Raji (cell line): Measurements from ENCODE around the gene CFAP221.

Source experiments
- POLR2A ChIP-seq: IDR thresholded peaks from 2 replicates; pipeline ENCODE4 v1.6.1; 2011; ENCODE audit warnings: low read depth, low read length, control low read depth; ENCODE audit not compliant: insufficient read depth

Gene CFAP221

DNA sequence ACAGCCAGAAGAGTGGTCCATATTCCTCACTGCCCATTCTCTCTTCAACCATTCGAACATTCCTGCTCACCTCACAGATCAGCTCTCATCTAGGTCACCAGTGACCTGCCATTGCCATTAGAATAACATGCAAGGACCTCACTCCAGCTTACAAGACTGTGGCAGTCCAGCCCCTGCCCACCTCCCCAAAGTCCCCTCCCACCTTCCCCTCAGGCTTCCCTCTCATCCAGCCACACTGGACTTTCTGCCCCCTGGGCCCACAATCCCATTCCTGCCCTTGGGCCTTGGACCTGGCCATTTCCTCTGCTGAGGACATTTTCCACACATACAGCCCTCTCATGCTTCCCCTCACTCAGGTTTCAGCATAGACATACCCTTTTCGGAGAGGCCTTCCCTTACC, 129.5 kb downstream of the CFAP221 start:
- TF ChIP-seq POLR2A = no peak

DNA sequence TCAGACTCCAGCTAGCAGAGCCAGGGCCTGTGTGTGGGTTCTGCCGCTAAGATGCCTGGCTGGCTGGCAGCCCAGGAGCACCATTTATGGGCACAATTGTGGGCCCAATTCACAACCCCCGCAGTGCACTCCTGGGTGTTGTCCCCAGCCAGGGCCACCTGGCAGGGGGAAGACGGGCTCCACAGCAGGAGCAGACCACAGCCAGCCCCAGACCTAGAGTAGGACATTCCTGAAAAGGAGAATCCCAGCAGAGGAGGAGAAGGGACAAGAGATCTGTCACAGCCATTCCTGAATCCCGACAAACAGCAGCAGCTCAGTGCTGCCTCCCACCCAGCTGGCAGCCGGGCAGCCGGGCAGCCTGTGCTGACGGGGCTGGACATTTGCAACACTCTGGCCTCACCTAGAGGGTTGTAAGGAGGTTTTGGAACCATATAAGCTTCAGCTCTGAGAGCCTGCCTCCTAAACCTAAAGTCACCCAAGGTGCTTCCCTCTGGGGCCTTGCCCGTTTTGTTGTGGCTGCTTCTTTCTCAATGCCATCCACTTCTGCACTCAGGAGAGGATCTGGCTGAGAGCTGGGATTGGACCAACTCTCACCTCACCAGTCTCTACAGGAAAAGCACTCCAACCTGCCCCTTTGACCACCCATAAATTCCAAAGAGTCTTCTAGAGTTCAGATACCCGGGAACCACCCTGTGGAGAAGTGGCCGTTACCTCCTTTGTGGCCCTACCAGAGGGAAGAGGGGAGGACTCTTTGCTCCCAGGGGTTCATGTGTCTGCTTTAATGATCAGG, 130.7 kb downstream of the CFAP221 start:
- TF ChIP-seq POLR2A = no peak

DNA sequence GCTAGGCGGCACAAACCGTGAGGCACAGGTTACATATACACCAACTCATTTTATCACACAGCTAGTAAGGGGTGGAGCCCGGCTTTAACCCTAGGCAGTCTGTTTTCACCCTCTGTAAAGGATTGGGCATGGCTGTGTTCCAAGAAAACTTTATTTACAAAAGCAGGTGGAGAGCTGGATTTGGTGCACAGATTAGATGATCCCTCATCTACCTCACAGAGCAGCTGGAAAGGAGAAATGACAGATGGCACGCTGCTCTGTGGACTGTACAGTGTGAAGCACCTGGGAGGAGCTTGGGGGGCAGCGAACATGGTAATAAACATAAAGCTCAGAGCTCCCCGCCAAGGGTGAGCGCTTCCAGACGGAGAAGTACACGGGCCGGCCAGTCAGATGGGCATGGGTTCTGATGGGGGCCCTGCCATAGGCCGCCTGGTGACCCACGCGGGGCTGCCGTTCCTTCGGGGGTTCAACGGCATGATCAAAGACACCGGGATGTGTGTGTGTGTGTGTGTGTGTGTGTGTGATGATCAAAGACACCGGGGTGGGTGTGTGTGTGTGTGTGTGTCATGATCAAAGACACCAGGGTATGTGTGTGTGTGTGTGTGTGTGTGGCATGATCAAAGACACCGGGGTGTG, 133.9 kb downstream of the CFAP221 start:
- TF ChIP-seq POLR2A = no peak

DNA sequence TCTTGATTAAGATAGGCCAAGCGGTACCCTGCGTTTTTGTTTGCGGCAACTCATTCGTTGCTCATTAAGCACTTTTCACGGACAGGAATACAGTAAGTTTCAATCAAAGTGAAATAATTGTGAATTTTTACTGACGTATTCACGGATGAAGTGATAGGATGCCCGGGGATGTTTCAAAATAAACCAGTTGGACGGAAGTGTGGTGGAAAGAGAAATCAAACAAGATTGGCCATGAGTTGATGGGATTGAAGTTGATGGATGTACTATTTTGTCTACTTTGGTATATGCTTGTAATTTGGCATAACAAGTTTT, 135.2 kb downstream of the CFAP221 start:
- TF ChIP-seq POLR2A = no peak

DNA sequence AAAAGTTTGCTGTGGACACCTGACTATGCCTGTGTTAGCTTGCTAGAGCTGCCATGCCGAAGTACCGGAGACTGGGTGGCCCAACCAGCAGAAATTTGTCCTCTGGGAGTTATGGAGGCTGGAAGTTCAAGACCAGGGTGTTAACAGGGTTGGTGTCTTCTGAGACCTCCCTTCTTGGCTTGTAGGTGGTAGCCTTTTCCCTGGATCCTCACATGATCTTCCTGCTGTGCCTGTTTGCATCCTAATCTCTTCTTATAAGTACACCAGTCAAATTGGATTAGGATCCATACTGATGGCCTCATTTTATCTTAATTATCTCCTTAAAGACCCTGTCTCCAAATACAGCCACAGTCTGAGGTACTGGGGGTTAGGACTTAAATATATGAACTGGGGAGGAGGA, 135.6 kb downstream of the CFAP221 start:
- no peak for TF ChIP-seq POLR2A

DNA sequence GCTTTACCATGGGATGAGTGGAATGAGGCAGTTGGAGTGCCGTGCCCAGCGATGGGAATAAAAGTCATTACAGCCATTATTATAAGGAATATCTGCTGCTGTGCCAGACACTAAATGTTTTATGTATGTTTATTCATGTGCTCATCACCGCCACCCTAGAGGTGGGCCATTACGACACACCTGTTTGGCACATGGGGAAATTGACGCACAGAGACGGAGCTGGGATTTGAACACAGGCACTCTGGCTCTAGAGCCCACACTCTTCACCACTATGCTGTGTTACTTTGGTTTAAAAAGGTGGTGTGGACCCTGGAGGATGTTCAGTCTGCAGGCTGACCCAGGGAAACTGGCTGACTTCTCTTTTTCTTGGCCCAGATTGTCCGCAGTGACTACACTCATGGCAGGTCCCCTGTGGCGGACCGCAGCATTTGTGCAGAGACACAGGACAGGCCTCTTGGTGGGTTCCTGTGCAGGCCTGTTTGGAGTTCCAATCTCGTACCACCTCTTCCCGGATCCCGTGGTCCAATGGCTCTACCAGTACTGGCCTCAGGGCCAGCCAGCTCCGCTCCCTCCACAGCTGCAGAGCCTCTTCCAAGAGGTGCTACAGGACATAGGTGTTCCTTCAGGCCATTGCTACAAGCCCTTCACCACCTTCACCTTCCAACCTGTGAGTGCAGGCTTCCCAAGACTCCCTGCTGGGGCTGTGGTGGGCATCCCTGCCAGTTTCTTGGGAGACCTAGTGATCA, 136.4 kb downstream of the CFAP221 start:
- no peak for TF ChIP-seq POLR2A

DNA sequence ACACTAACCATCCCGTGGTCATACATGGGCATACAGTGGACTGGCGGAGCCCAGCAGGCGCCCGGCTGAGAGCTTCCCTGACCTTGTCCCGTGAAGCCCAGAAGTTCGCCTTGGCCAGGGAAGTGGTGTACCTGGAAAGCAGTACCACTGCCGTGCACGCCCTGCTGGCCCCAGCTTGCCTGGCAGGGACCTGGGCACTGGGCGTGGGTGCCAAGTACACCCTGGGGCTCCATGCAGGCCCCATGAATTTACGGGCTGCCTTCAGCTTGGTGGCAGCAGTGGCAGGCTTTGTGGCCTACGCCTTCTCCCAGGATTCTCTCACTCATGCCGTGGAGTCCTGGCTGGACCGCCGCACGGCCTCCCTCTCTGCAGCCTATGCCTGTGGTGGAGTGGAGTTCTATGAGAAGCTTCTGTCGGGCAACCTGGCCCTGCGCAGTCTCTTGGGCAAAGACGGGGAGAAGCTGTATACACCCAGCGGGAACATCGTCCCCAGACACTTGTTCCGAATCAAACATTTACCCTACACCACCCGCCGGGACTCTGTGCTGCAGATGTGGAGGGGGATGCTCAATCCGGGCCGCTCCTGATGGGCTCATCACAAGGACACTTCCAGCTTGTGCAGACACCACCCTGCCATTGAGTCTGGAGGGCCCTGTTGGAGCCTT, 137.1 kb downstream of the CFAP221 start:
- TF ChIP-seq POLR2A = no peak

DNA sequence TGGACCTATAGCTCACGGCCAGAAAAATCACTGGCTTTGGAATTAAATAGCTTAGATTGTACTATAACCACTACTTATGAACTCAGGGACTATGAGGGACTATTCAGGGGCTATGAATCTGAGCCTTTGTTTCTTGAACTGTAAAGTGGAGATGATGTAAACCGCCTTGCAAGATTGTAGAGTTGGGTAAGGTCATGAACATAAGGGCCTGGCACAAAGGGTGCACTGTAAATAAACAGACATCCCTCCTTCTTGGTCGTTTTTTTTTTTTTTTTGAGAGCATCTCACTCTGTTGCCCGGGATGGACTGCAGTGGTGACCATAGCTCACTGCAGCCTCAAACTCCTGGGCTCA, 137.6 kb downstream of the CFAP221 start:
- no peak for TF ChIP-seq POLR2A

DNA sequence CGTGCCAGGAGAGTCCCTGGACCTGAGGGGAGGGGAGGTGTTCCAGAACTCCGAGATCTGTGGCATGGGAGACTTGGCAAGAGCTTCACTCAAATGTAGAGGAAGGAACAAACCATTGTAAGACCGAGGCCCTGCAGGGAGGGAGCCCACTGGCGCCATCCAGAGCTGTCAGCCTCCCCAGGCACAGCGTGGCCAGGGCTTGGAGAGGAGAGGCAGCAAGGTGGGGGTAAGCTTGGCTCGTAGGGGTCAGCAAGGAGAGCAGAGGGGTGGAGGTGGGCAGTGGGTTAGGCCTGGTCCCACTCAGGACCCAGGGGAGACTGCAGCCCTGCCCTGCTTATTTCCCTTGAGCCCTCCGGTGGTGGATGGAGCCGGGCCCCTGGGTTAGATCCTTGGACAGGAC, 138.3 kb downstream of the CFAP221 start:
- TF ChIP-seq POLR2A = no peak

DNA sequence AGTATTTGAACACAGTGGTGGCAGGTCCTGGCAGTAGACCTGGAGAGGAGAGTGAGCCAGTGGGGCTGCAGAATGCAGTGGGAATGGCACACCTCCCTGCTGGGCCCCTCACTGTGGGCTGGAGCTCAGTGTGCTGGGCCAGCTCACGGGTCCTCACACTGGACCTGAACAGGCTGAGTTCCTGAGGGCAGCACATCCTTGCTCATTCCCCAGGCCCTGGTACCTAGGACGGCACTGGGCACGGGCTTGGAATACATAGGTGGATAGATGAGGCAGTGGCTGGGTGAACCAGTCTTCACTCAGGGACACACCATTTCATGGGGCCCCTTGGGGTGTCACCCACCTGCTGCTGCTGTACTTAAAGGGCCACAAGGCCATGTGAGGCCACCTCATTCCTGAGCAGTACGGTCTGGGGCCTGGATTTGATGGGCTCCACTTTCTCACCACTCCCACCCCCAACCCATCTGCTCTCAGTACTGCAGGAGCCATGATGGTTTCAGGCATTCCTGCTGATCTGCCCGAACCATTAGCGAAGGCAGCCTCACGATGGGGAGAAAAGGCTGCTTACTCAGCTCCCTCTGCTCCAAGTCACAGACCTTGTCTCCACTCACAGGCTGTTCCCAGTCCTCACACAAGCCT, 138.9 kb downstream of the CFAP221 start:
- no peak for TF ChIP-seq POLR2A

DNA sequence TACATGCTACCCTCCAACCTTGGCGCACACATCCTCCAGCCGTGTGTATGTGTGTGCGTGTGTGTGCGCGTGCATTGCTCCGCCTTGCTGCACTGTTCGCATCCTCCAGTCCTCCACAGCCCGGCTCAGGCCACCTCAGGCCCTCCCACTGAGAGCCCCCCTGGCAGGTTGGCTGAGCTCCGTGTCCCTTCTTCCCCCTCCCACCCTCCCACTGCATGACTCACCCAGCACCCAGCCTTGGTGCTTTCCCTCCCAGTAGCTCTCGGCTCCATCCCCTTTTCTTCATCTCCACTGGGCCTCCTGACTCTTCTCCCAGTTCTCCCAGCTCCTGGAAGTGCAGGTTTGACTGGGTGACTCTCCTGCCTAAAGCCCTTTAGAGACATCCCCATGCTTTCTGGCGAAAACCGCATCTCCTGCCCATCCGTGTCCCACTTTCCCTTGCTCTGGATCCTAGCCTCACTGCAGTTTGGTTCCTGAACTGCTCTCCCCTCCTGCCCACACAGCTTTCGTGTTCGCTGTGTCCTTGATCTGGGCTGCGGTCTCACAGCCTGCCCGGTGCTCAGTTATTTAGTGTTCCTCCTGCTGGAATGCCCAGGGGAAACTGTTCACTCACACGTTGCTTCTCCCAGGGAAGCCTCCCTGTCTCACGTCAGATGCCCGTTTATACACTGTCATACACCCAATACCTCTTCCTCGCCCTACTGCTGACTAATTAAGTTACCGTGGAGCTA, 139.6 kb downstream of the CFAP221 start:
- TF ChIP-seq POLR2A = no peak

DNA sequence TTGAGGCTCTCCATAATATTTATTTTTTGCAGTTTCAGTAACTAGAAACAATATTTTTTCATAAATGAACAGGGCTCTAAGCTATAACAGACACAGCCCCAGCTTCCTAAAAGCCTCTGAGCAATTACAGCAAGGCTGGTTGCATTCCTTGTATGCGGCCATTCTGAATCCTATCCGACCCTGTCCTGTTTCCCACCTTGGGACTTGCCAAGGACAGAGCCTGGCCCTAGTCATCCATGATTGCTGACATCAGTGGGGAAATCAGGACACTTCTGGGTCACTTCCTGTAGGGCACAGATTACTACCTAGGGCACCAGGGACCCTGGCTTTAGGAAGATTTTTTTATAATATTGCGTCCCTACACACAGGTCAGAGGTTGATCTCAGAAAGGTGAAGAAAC, 140.3 kb downstream of the CFAP221 start:
- TF ChIP-seq POLR2A = no peak

DNA sequence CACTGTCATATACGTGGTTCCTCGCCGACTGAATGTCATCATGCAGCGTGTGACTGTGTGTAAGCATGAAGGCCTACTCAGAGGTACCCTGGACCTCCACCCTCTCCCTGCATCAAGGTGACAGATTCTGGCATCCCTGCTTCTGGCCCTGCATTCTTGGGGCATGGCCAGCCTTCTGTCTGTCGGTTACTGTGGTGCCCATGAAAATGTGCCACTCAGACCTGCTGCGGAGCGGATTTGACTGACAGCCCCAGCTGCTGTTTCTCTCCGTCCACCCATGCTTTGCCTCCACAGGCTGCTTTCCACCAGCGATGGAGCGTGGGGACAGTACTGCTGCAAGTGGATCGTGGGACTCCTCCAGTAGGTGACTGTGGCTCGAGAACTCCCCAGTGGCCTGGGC, 144.4 kb downstream of the CFAP221 start:
- TF ChIP-seq POLR2A = no peak

DNA sequence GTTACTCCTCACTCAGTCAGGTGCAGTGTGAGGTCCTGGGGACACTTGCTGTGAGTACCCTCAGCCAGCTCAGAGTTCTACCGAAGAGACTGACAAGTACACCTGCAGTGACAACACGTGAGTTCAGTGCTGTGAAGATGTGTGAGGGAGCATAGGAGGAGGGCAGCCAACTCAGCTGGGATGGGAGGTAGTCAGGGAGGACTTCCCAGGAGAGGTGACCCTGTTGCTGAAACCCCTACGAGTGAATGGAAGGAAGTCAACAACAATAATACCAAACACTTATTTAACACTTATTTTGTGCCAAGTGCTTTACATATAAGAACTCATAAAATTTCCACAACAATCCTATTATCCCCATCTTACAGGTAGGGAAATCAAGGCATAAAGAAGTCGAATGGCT, 145.0 kb downstream of the CFAP221 start:
- TF ChIP-seq POLR2A = no peak

DNA sequence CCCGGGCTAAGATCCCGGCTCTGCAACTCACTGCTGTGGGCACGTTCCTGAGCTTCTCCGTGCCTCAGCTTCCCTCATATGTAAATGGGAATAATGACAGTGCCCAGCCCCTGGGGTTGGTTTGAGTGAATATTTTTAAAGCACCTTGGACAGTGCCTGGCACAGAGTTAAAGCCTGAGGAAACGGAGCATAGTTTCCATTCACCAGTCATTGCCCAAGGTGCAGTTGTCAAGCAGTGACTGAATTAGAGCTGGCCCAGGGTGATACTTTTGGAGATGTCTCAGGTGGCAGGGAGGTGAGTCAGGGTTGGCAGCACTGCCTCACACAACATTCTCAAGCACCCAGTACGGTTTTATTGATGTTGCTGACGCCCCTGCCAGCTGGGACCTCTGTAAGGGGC, 146.9 kb downstream of the CFAP221 start:
- TF ChIP-seq POLR2A = no peak

DNA sequence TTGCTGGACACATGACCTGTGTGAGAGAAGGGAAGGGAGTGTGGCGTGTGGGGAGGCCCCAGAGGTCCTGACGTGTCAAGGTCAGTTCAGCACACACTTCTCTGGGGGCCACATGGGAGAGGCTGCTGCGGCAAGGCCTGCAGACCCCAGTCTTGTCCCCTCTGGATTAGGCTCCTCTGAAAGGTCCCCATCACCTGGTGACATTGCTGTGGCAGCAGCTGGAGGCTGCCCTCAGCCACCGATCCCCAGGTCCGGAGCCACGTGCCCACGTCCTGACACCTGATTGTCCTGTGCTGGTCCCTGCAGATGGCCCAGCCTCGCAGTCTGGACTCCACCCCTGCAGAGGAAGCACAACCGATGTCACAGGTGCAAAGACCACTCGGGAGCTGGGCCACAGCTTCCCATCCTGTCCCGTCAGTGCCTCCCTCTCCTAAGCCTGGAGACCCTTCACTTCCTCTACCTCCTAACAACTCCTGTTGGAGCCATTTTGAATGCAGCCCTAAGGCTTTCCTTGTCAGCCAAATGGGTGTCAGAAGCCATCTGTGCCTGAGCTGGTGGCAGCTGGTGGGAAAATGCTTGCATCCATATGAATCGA, 147.5 kb downstream of the CFAP221 start:
- no peak for TF ChIP-seq POLR2A
